ENCODE results near the gene MRPS30. TPM values are rescaled to one million over a fixed set of nuclear protein-coding genes. Genes with fewer than 3 reads are reported as not detected.

The MRPS30 gene
- total and polyA plus RNA-seq, 2 experiments from 2014 or later, result 86.1 to 156 TPM

GRCh38 chr5:44814761-44815160, 6.0 kb downstream of the MRPS30 start (continued):
- TF ChIP-seq REST (IDR thresholded peaks at IDR 0.05; ENCODE audit: unreplicated experiment) (no peak), EZH2 (IDR thresholded peaks at IDR 0.05; ENCODE audit: low read depth, unreplicated experiment) (no peak), EZH2phosphoT487 (IDR thresholded peaks at IDR 0.05; ENCODE audit: unreplicated experiment) (no peak), CREB1 (CRISPR knock-in tag; IDR thresholded peaks at IDR 0.05; ENCODE audit: low read depth) (no peak), JUNB (IDR thresholded peaks at IDR 0.05; ENCODE audit: unreplicated experiment) (no peak)

- ATAC-seq (no peak), DNase-seq (ENCODE audit: low spot score) (no peak)
- 0 out of 2 replicates have a peak, but pooled peaks cover 3% of the 10 kb centered on the region for H4K20me1 ChIP-seq (replicated peaks; ENCODE audit: insufficient read depth)
- H3K4me3 ChIP-seq, result no peak overlapping the region
- H3K9me3 Mint-ChIP-seq, result no peaks in the 10 kb centered on the region; the same call in 2 of the 3 replicates
- no peaks in the 10 kb centered on the region for H3K27me3 ChIP-seq (ENCODE audit: insufficient read depth)
- peaks cover 14% of the 10 kb centered on the region; the same call in 1 of the 2 replicates for H3K79me2 ChIP-seq (replicated peaks; ENCODE audit: insufficient read depth)
- peaks cover 31% of the 10 kb centered on the region; the same call in 2 of the 3 replicates for H3K36me3 Mint-ChIP-seq (ENCODE audit: low read depth)
- H3K9me2 ChIP-seq (ENCODE audit: insufficient read depth), result no peaks in the 10 kb centered on the region
- no peaks in the 10 kb centered on the region for H3K27me3 Mint-ChIP-seq (ENCODE audit: insufficient read depth, low read depth, poor library complexity)
- no peak overlapping the region for H3K4me2 ChIP-seq
- peaks cover 22% of the 10 kb centered on the region; the same call in 1 of the 2 replicates for H3K36me3 ChIP-seq (ENCODE audit: insufficient read depth)
- H2AFZ ChIP-seq, result no peak overlapping the region
- H3F3A ChIP-seq (replicated peaks; ENCODE audit: low read depth), result no peaks in the 10 kb centered on the region
- H3K4me1 Mint-ChIP-seq, result peaks cover 1% of the 10 kb centered on the region; the same call in 2 of the 3 replicates
- H3K27ac Mint-ChIP-seq, result no peak overlapping the region
- H3K4me1 ChIP-seq (ENCODE audit: insufficient read depth), result no peaks in the 10 kb centered on the region; the same call in 1 of the 2 replicates
- no peak overlapping the region for H3K4me3 Mint-ChIP-seq
- no peak overlapping the region for H3K27ac ChIP-seq (ENCODE audit: low read depth)
- TF ChIP-seq ZNF331 (CRISPR knock-in tag; IDR thresholded peaks at IDR 0.05; ENCODE audit: low read depth) (no peak), POLR2AphosphoS5 (IDR thresholded peaks at IDR 0.05; ENCODE audit: low read depth) (no peak), ETS1 (IDR thresholded peaks at IDR 0.05) (no peak), EZH2 (IDR thresholded peaks at IDR 0.05; ENCODE audit: low read depth, unreplicated experiment) (no peak), JUNB (IDR thresholded peaks at IDR 0.05; ENCODE audit: unreplicated experiment) (no peak), STAT1 (IDR thresholded peaks at IDR 0.05; ENCODE audit: unreplicated experiment) (no peak), CTCF (conservative IDR thresholded peaks at IDR 0.05; ENCODE audit: low read depth in 2 of 2) (no peak)
- TF ChIP-seq, protein P1, sequence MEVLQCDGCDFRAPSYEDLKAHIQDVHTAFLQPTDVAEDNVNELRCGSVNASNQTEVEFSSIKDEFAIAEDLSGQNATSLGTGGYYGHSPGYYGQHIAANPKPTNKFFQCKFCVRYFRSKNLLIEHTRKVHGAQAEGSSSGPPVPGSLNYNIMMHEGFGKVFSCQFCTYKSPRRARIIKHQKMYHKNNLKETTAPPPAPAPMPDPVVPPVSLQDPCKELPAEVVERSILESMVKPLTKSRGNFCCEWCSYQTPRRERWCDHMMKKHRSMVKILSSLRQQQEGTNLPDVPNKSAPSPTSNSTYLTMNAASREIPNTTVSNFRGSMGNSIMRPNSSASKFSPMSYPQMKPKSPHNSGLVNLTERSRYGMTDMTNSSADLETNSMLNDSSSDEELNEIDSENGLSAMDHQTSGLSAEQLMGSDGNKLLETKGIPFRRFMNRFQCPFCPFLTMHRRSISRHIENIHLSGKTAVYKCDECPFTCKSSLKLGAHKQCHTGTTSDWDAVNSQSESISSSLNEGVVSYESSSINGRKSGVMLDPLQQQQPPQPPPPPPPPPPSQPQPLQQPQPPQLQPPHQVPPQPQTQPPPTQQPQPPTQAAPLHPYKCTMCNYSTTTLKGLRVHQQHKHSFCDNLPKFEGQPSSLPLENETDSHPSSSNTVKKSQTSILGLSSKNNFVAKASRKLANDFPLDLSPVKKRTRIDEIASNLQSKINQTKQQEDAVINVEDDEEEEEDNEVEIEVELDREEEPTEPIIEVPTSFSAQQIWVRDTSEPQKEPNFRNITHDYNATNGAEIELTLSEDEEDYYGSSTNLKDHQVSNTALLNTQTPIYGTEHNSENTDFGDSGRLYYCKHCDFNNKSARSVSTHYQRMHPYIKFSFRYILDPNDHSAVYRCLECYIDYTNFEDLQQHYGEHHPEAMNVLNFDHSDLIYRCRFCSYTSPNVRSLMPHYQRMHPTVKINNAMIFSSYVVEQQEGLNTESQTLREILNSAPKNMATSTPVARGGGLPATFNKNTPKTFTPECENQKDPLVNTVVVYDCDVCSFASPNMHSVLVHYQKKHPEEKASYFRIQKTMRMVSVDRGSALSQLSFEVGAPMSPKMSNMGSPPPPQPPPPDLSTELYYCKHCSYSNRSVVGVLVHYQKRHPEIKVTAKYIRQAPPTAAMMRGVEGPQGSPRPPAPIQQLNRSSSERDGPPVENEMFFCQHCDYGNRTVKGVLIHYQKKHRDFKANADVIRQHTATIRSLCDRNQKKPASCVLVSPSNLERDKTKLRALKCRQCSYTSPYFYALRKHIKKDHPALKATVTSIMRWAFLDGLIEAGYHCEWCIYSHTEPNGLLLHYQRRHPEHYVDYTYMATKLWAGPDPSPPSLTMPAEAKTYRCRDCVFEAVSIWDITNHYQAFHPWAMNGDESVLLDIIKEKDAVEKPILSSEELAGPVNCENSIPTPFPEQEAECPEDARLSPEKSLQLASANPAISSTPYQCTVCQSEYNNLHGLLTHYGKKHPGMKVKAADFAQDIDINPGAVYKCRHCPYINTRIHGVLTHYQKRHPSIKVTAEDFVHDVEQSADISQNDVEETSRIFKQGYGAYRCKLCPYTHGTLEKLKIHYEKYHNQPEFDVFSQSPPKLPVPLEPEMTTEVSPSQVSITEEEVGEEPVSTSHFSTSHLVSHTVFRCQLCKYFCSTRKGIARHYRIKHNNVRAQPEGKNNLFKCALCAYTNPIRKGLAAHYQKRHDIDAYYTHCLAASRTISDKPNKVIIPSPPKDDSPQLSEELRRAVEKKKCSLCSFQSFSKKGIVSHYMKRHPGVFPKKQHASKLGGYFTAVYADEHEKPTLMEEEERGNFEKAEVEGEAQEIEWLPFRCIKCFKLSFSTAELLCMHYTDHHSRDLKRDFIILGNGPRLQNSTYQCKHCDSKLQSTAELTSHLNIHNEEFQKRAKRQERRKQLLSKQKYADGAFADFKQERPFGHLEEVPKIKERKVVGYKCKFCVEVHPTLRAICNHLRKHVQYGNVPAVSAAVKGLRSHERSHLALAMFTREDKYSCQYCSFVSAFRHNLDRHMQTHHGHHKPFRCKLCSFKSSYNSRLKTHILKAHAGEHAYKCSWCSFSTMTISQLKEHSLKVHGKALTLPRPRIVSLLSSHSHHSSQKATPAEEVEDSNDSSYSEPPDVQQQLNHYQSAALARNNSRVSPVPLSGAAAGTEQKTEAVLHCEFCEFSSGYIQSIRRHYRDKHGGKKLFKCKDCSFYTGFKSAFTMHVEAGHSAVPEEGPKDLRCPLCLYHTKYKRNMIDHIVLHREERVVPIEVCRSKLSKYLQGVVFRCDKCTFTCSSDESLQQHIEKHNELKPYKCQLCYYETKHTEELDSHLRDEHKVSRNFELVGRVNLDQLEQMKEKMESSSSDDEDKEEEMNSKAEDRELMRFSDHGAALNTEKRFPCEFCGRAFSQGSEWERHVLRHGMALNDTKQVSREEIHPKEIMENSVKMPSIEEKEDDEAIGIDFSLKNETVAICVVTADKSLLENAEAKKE (CRISPR knock-in tag; IDR thresholded peaks at IDR 0.05), result no peak
Observed at GRCh38 chr5:44821164-44821563, 12.4 kb downstream of the MRPS30 start.
